GM12864 (cell line): Measurements from ENCODE around the gene OAT.
A peak's percentile ranks its signal among the peaks of the same experiment; 100 is the strongest.

Source experiments
- DNase-seq: peaks from one replicate; pipeline ENCODE4 v3.0.0-alpha.2; 2011; ENCODE audit warnings: low read depth
- H3K4me3 ChIP-seq: 2 replicates; pipeline ENCODE4 v1.5.1; 2011; ENCODE audit warnings: mild to moderate bottlenecking, low read depth, low read length, control low read depth
- CTCF ChIP-seq: IDR thresholded peaks from 2 replicates; pipeline ENCODE4 v1.5.1; 2011; ENCODE audit warnings: low read depth, mild to moderate bottlenecking, moderate library complexity, low read length, control low read depth, inconsistent platforms; ENCODE audit errors: missing control alignments

Gene OAT

GRCh38 chr10:124403548-124403947, 15.2 kb downstream of the OAT start:
- H3K4me3 ChIP-seq, result no peak overlapping the region
- DNase-seq, result peak; percentile 67
- TF ChIP-seq CTCF, result peak; percentile 67

GRCh38 chr10:124402273-124402672, 16.4 kb downstream of the OAT start:
- no peak for TF ChIP-seq CTCF
- no peak for DNase-seq
- H3K4me3 ChIP-seq, result no peak overlapping the region

DNA sequence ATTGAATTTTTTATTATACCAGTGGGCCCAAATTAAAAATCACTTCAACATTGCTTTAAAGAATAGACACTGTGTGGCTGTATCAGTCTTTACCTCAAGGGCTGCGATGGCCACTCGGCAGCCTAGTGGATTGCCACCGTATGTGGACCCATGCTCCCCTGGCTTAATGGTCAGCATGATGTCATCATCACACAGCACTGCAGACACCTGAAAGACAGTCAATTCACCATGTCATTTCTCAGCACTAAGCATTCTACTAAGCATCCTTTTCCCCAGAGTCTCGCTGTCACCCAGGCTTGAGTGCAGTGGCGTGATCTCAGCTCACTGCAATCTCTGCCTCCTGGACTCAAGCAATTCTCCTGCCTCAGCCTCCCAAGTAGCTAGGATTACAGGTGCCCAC, 17.1 kb downstream of the OAT start:
- no peak overlapping the region for H3K4me3 ChIP-seq
- no peak for DNase-seq
- TF ChIP-seq CTCF, result no peak

DNA sequence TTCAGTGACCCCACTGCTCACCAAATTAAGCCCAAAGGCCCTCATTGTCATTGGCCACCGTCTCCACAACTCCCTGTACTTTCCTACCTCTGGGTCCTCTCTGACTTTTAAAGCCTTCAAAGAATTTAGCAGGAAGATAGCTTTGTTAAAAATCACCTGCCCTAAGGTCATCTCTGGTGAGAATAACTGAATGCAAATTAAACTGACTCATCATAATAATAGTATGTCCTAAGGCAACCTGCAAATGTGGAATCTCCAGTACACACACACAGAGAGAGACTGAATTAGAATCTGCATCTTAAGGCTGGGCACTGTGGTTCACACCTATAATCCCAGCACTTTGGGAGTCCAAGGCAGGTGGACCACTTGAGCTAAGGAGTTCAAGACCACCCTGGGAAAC, 24.1 kb downstream of the OAT start:
- no peak for TF ChIP-seq CTCF
- H3K4me3 ChIP-seq, result no peak overlapping the region
- no peak for DNase-seq

DNA sequence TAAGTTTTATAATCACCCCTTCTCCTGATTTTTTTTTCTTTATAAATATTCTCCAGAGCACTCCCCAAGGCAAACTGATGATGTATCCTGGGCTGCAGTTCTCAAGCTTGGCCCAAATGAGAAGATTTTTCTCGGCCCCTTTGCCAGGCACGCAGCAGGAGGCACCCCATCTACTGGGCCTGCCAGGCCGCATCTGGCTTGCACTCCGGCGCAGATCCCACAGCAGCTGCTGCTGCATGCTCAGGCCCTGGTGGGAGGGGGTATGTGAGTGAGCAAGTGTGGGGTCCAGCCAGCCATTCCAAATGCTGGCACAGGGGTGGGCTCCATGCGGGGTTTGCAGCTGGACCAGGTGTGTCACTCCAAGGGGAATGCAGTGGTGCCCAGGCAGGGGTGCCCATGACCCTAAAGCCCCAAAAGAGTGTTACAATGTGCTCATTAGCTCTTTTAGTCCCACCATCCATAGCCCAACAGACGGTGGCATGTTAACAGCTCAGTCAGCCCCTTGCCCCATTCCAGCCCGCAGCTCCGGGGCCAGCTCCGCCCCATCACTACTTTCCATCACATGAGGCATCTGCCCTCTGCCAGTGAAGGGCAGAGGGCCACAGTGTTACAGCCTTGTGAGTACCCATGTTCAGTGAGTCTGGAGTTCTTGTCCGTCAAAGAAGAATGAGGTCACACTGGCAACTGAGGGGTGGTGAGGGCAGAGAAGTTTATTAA, 25.9 kb downstream of the OAT start:
- TF ChIP-seq CTCF, result no peak
- DNase-seq, result no peak
- H3K4me3 ChIP-seq, result no peak overlapping the region

- no peak overlapping the region for H3K4me3 ChIP-seq
- DNase-seq, result no peak
- no peak for TF ChIP-seq CTCF
Measured at GRCh38 chr10:124390471-124391187, 28.1 kb downstream of the OAT start.
